HepG2 (cell line): ENCODE data around the gene SLC25A25. TPM values are rescaled to one million over a fixed set of nuclear protein-coding genes. Genes with fewer than 3 reads are reported as not detected.

Experiments
- POLR2A ChIP-seq, 2 experiments: IDR thresholded peaks; 2 replicates each; pipeline ENCODE4 v1.6.1; 2011; ENCODE audit warnings: low read depth in 2 of 2, low read length in 2 of 2, mild to moderate bottlenecking in 1 of 2, moderate library complexity in 1 of 2; ENCODE audit not compliant: insufficient read depth in 1 of 2
- RAD21 ChIP-seq: fragments of 450-650 bp; formaldehyde crosslinking; IDR thresholded peaks from 2 replicates; pipeline ENCODE4 v1.5.0; 2020; ENCODE audit warnings: mild to moderate bottlenecking
- RARA ChIP-seq: IDR thresholded peaks from 2 replicates; pipeline ENCODE4 v1.6.1; 2016; ENCODE audit warnings: missing genetic modification reagents, missing compliant biosample characterization
- REPIN1 ChIP-seq: sonication (generic); formaldehyde crosslinking; IDR thresholded peaks from 2 replicates; pipeline ENCODE4 v1.8.0; 2022; ENCODE audit warnings: missing genetic modification reagents, low read depth, mild to moderate bottlenecking, borderline replicate concordance
- SETDB1 ChIP-seq: sonication (generic); formaldehyde crosslinking; IDR thresholded peaks from 2 replicates; pipeline ENCODE4 v1.5.1; 2020; ENCODE audit warnings: missing genetic modification reagents, mild to moderate bottlenecking, borderline replicate concordance
- STAG1 ChIP-seq: sonication (generic); formaldehyde crosslinking; IDR thresholded peaks from 2 replicates; pipeline ENCODE4 v1.4.0; 2020; ENCODE audit warnings: missing genetic modification reagents
- TMF1 ChIP-seq: sonication (generic); formaldehyde crosslinking; IDR thresholded peaks from 2 replicates; pipeline ENCODE4 v1.8.1; 2022; ENCODE audit warnings: low read depth, missing genetic modification reagents
- YEATS2 ChIP-seq: sonication (generic); formaldehyde crosslinking; IDR thresholded peaks from 2 replicates; pipeline ENCODE4 v1.4.0; 2020; ENCODE audit warnings: missing genetic modification reagents, borderline replicate concordance
- ZNF331 ChIP-seq: sonication (generic); formaldehyde crosslinking; IDR thresholded peaks from 2 replicates; pipeline ENCODE4 v1.4.0; 2020; ENCODE audit warnings: missing genetic modification reagents
- ZNF577 ChIP-seq: sonication (generic); formaldehyde crosslinking; IDR thresholded peaks from 2 replicates; pipeline ENCODE4 v1.4.0; 2020; ENCODE audit warnings: mild to moderate bottlenecking, low read depth, missing genetic modification reagents, borderline replicate concordance
- ZNF703 ChIP-seq: sonication (generic); formaldehyde crosslinking; IDR thresholded peaks from 2 replicates; pipeline ENCODE4 v1.5.1; 2020; ENCODE audit warnings: missing genetic modification reagents, mild to moderate bottlenecking, moderate library complexity, borderline replicate concordance
- ZNF749 ChIP-seq: sonication (generic); formaldehyde crosslinking; IDR thresholded peaks from 2 replicates; pipeline ENCODE4 v1.8.0; 2022; ENCODE audit warnings: mild to moderate bottlenecking, missing genetic modification reagents, moderate library complexity, borderline replicate concordance
- polyA plus RNA-seq, 8 experiments: library from polyadenylated mRNA; depleted of rRNA in 3 of 8; stranded (reverse) in 7 of 8; unstranded in 1 of 8; fragments of >200 nt; fragmentation: Illumina TruSeq in 4 of 8; extraction: Trizol in 4 of 8; gene quantifications; 2 replicates each; pipeline versions ENCODE4 v1.2.1 to v1.2.3, GENCODE V29; 2011 to 2016; ENCODE audit warnings: low read depth in 4 of 8, missing spikeins in 1 of 8, mixed read lengths in 1 of 8; ENCODE audit not compliant: insufficient read depth in 1 of 8
- total RNA-seq, 5 experiments: library from RNA; depleted of rRNA; stranded (reverse); fragments of >200 nt; fragmentation: Illumina TruSeq; extraction: Trizol; gene quantifications; 2 replicates each; pipeline ENCODE4 v1.2.3, GENCODE V29; 2016; ENCODE audit warnings: low read depth in 1 of 5
- TF ChIP-seq, protein P1 (sequence below): IDR thresholded peaks from 2 replicates; pipeline ENCODE4 v1.6.1; 2012; ENCODE audit warnings: low read length, improper control_type of control experiment
- TF ChIP-seq, protein P2 (sequence below): sonication (generic); formaldehyde crosslinking; IDR thresholded peaks from 2 replicates; pipeline ENCODE4 v1.4.0; 2020; ENCODE audit warnings: missing genetic modification reagents, borderline replicate concordance
- TF ChIP-seq, protein P3 (sequence below): sonication (generic); formaldehyde crosslinking; IDR thresholded peaks from 2 replicates; pipeline ENCODE4 v1.4.0; 2020; ENCODE audit warnings: low read depth, mild to moderate bottlenecking, missing genetic modification reagents
- TF ChIP-seq, protein P4 (sequence below): sonication (generic); formaldehyde crosslinking; IDR thresholded peaks from 2 replicates; pipeline ENCODE4 v1.8.0; 2022; ENCODE audit warnings: missing genetic modification reagents, low read depth, mild to moderate bottlenecking, borderline replicate concordance
- TF ChIP-seq, protein P5 (sequence below): sonication (generic); formaldehyde crosslinking; IDR thresholded peaks from 2 replicates; pipeline ENCODE4 v1.5.0; 2020; ENCODE audit warnings: missing genetic modification reagents, mild to moderate bottlenecking, borderline replicate concordance
- TF ChIP-seq, protein P6 (sequence below): sonication (generic); formaldehyde crosslinking; IDR thresholded peaks from 2 replicates; pipeline ENCODE4 v1.5.1; 2020; ENCODE audit warnings: missing genetic modification reagents, mild to moderate bottlenecking, borderline replicate concordance
- TF ChIP-seq, protein P7 (sequence below): sonication (generic); formaldehyde crosslinking; IDR thresholded peaks from 2 replicates; pipeline ENCODE4 v1.5.1; 2020; ENCODE audit warnings: missing genetic modification reagents, mild to moderate bottlenecking, borderline replicate concordance

SLC25A25 gene
- total and polyA plus RNA-seq, 2 of the 13 experiments (the other 11 are each of a cell fraction or from before 2014, with no cell fraction given): 10.5 to 24.8 TPM

DNA sequence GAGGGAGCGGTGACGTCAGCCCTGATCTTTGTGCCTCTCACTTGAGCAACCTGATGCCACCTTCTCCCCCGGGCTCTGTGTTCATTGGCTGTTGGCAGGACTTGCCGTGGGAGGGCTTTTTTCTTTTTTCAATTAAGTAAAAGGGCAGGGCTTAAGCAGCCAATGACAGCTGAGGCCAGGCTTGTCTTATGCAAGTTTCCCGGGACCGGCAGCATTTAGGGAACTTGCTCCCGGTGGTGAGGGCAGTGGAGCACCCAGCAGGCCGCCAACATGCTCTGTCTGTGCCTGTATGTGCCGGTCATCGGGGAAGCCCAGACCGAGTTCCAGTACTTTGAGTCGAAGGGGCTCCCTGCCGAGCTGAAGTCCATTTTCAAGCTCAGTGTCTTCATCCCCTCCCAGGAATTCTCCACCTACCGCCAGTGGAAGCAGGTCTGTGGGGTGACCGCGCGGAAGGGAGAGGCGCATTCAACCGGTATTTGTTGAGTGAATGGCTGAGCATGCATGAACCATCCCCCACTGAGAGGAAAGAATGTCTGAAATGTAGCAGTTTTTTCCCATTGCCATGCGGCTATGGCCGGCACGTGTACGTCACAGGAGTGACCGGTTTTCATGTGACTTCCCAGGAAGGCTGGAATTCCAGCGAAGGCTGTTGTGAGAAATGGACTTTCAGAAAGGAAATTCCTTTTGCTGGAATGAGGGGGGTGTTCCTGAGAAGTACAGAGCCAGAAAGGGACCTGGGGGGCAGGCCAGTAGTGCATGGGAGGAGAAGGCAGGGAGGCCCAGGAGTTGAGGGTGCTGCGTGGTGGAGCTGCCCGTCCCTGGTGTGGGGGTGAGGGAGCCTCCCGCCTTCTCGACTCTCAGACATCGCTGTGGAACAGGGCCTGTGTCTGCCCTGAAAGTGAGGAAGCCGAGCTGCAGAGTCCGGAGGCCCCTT lies 30.5 kb downstream of the SLC25A25 start (continued):
- TF ChIP-seq, protein P1, sequence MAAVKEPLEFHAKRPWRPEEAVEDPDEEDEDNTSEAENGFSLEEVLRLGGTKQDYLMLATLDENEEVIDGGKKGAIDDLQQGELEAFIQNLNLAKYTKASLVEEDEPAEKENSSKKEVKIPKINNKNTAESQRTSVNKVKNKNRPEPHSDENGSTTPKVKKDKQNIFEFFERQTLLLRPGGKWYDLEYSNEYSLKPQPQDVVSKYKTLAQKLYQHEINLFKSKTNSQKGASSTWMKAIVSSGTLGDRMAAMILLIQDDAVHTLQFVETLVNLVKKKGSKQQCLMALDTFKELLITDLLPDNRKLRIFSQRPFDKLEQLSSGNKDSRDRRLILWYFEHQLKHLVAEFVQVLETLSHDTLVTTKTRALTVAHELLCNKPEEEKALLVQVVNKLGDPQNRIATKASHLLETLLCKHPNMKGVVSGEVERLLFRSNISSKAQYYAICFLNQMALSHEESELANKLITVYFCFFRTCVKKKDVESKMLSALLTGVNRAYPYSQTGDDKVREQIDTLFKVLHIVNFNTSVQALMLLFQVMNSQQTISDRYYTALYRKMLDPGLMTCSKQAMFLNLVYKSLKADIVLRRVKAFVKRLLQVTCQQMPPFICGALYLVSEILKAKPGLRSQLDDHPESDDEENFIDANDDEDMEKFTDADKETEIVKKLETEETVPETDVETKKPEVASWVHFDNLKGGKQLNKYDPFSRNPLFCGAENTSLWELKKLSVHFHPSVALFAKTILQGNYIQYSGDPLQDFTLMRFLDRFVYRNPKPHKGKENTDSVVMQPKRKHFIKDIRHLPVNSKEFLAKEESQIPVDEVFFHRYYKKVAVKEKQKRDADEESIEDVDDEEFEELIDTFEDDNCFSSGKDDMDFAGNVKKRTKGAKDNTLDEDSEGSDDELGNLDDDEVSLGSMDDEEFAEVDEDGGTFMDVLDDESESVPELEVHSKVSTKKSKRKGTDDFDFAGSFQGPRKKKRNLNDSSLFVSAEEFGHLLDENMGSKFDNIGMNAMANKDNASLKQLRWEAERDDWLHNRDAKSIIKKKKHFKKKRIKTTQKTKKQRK: no peak
- TF ChIP-seq STAG1 (CRISPR knock-in tag) (no peak), ZNF331 (CRISPR knock-in tag) (peak; percentile 71; the same call in 1 of the 2 replicates), ZNF749 (CRISPR knock-in tag) (no peak), ZNF577 (CRISPR knock-in tag) (0 out of 2 replicates have a peak, but pooled peaks have one; percentile 52), POLR2A (IDR thresholded peaks at IDR 0.05; ENCODE audit: insufficient read depth in 1 of 2, low read depth in 2 of 2, low read length in 2 of 2) (peak in 1 of 2 experiments; percentile 99; a peak in 2 of 4 replicates), YEATS2 (CRISPR knock-in tag) (0 out of 2 replicates have a peak, but pooled peaks have one; percentile 42), RARA (CRISPR knock-in tag) (0 out of 2 replicates have a peak, but pooled peaks have one; percentile 2), REPIN1 (peak; percentile 51), SETDB1 (CRISPR knock-in tag) (no peak), TMF1 (CRISPR knock-in tag) (no peak), ZNF703 (CRISPR knock-in tag) (no peak), RAD21 (CRISPR knock-in tag) (no peak)
- TF ChIP-seq, protein P2, sequence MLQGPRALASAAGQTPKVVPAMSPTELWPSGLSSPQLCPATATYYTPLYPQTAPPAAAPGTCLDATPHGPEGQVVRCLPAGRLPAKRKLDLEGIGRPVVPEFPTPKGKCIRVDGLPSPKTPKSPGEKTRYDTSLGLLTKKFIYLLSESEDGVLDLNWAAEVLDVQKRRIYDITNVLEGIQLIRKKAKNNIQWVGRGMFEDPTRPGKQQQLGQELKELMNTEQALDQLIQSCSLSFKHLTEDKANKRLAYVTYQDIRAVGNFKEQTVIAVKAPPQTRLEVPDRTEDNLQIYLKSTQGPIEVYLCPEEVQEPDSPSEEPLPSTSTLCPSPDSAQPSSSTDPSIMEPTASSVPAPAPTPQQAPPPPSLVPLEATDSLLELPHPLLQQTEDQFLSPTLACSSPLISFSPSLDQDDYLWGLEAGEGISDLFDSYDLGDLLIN (CRISPR knock-in tag): 0 out of 2 replicates have a peak, but pooled peaks have one; percentile 25
- TF ChIP-seq, protein P3, sequence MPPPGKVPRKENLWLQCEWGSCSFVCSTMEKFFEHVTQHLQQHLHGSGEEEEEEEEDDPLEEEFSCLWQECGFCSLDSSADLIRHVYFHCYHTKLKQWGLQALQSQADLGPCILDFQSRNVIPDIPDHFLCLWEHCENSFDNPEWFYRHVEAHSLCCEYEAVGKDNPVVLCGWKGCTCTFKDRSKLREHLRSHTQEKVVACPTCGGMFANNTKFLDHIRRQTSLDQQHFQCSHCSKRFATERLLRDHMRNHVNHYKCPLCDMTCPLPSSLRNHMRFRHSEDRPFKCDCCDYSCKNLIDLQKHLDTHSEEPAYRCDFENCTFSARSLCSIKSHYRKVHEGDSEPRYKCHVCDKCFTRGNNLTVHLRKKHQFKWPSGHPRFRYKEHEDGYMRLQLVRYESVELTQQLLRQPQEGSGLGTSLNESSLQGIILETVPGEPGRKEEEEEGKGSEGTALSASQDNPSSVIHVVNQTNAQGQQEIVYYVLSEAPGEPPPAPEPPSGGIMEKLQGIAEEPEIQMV (CRISPR knock-in tag): no peak
- TF ChIP-seq, protein P4, sequence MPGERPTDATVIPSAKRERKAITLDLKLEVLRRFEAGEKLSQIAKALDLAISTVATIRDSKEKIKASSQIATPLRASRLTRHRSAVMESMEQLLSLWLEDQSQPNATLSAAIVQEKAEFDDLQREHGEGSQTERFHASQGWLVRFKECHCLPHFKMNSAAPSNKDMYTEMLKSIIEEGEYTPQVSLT (CRISPR knock-in tag): no peak
- TF ChIP-seq, protein P5, sequence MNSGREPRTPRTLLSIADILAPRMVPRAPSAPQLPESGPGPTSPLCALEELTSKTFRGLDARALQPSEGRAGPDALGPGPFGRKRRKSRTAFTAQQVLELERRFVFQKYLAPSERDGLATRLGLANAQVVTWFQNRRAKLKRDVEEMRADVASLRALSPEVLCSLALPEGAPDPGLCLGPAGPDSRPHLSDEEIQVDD (CRISPR knock-in tag): no peak
- TF ChIP-seq, protein P6, sequence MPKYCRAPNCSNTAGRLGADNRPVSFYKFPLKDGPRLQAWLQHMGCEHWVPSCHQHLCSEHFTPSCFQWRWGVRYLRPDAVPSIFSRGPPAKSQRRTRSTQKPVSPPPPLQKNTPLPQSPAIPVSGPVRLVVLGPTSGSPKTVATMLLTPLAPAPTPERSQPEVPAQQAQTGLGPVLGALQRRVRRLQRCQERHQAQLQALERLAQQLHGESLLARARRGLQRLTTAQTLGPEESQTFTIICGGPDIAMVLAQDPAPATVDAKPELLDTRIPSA (CRISPR knock-in tag): no peak
- TF ChIP-seq, protein P7, sequence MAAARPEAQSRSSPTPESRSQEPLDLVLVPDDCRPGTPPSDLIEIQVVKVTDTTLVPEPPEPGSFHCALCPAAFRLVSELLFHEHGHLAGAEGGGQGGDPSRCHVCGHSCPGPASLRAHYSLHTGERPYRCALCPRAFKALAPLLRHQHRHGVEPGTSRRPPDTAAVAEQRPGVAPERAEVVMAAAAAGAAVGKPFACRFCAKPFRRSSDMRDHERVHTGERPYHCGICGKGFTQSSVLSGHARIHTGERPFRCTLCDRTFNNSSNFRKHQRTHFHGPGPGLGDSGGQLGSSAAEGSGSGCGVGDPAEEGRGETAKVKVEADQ (CRISPR knock-in tag): peak; percentile 21; the same call in 1 of the 2 replicates
